Measurements from ENCODE around the gene HIVEP3. TPM values are rescaled to one million over a fixed set of nuclear protein-coding genes. Genes with fewer than 3 reads are reported as not detected.

The HIVEP3 gene
- total RNA-seq, 4 donors from 2014 or later, result 4.6 to 8.3 (median 6.5) TPM

DNA sequence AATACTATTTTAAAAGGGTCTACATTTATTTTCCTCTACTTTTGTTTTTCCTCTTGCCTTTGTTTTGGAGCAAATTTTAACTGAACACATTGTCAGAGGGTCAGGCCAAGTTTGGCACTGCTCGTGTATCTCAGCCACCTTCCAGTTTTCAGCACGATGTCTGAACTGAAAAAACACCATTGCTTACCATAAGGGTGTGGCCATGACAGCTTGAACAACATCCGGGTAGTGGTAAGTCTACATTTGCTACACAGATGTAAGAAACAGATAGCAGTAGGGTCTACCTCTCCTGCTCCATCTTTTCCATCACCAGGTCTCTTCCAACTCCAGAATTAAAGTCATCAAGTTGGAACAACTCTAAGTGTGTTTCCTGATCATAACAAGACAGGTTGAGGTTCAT lies 4.2 kb downstream of the HIVEP3 start:
- Histone ChIP-seq H3K36me3 (no peaks in the 10 kb centered on the region), H3K27me3 (no peaks in the 10 kb centered on the region), H3K9me3 (no peaks in the 10 kb centered on the region), H3K4me3 (no peak overlapping the region), H3K27ac (no peak overlapping the region), H3K4me1 (peaks cover 0 to 25% (median 5%) of the 10 kb centered on the region in 4 donors)
- TF ChIP-seq, protein P1, sequence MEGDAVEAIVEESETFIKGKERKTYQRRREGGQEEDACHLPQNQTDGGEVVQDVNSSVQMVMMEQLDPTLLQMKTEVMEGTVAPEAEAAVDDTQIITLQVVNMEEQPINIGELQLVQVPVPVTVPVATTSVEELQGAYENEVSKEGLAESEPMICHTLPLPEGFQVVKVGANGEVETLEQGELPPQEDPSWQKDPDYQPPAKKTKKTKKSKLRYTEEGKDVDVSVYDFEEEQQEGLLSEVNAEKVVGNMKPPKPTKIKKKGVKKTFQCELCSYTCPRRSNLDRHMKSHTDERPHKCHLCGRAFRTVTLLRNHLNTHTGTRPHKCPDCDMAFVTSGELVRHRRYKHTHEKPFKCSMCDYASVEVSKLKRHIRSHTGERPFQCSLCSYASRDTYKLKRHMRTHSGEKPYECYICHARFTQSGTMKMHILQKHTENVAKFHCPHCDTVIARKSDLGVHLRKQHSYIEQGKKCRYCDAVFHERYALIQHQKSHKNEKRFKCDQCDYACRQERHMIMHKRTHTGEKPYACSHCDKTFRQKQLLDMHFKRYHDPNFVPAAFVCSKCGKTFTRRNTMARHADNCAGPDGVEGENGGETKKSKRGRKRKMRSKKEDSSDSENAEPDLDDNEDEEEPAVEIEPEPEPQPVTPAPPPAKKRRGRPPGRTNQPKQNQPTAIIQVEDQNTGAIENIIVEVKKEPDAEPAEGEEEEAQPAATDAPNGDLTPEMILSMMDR (IDR thresholded peaks at IDR 0.05), result no peak
- no peak for TF ChIP-seq POLR2A (IDR thresholded peaks at IDR 0.05)
- DNase-seq, result no peak

DNA sequence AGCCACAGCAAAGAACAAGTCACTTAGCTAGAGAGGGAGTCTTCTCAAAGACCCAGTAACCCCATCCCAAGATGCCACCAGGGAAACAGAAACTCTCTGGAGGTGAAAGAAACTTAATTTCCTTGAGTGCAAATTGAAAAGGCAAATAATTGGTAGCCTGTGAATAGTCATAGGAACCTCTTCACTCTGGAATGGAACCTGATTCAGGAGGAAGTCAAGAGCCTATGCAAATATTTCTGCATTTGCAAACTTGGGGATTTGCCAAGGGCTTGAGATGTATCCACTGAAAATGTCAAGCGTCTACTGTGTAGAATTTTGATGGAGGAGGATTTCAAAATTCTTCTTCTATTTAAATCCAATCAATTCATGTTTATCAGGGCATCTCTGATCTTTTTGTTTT lies 5.7 kb downstream of the HIVEP3 start:
- Histone ChIP-seq H3K27me3 (no peaks in the 10 kb centered on the region), H3K9me3 (no peaks in the 10 kb centered on the region), H3K4me1 (peaks cover 0 to 14% (median 5%) of the 10 kb centered on the region in 4 donors), H3K27ac (no peak overlapping the region), H3K4me3 (no peak overlapping the region), H3K36me3 (no peaks in the 10 kb centered on the region)
- no peak for DNase-seq
- no peak for TF ChIP-seq POLR2A (IDR thresholded peaks at IDR 0.05)
- TF ChIP-seq, protein P1 (IDR thresholded peaks at IDR 0.05), result no peak

DNA sequence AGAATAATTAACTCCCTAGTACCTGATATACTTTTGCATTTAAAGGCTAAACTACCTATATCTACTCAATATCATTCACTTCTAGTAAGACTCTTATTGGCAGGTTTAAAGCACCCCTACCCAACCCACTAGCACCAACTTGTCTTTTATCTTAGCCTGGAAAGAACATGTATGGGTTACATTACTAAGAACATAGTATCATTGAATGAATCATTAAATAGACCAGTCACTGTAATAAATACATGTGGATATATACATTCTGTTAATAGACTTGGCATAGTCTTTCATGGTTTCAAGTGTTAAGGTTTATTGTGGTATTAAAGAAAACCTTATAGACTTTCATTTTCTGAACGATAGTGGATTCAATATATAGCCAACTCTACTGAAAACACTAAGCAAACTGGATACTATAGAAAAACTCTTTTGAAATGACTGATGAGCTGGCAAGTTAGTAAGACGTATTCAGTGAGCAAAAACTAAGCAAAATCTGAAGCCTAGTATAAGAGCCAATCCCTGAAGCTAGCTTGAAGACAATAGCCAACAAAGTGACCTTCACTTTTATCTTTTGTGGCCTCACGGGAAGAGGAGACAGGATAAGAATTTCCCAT lies 10.3 kb downstream of the HIVEP3 start:
- no peaks in the 10 kb centered on the region for H3K4me1 ChIP-seq
- TF ChIP-seq, protein P1 (IDR thresholded peaks at IDR 0.05), result no peak
- no peak for TF ChIP-seq POLR2A (IDR thresholded peaks at IDR 0.05)
- H3K4me3 ChIP-seq, result no peak overlapping the region
- H3K27me3 ChIP-seq, result no peaks in the 10 kb centered on the region
- DNase-seq, result no peak
- H3K36me3 ChIP-seq, result no peaks in the 10 kb centered on the region
- no peak overlapping the region for H3K27ac ChIP-seq
- H3K9me3 ChIP-seq, result no peaks in the 10 kb centered on the region

DNA sequence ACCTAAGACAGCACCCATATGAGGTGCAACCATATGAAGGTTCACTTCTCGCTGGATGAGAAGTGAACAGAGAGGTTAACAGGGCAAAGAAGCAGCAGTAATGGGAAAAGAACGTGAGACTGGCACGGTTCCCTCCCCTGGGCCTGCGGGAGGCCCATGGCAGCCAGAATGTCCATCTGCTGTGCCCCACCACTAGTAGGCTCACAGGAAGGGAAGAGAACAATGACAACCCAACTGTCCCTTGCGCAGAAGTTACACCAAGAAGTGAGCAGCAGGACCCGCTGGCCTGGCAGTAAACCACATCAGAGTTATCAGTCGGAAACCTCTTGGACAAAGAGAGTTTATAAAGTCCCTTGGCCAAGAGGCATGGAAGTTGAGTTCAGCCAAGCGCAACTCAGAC lies 11.3 kb downstream of the HIVEP3 start:
- Histone ChIP-seq H3K27me3 (no peaks in the 10 kb centered on the region), H3K27ac (no peak overlapping the region), H3K36me3 (no peaks in the 10 kb centered on the region), H3K4me1 (no peaks in the 10 kb centered on the region), H3K4me3 (no peak overlapping the region), H3K9me3 (no peaks in the 10 kb centered on the region)
- TF ChIP-seq, protein P1 (IDR thresholded peaks at IDR 0.05), result no peak
- TF ChIP-seq POLR2A (IDR thresholded peaks at IDR 0.05), result no peak
- DNase-seq, result no peak

DNA sequence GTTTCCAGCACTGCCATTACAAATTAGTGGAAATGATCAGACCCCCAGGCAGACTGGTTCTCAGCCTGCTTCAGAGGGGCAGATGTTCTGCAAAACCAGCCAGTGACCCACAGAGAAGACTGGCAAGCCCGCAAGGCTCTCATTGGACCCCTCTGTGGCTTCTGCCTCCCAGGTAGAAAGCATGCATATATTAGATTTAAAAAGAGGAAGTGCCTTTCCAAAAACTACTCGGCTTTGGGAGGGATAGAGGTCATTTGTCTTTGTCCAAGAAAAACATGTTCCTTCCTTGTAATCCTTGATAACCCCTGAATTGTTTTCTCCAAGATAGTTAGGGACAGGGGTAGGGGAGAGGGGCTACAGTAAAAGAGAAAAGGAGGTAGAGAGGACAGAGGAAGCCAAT lies 11.8 kb downstream of the HIVEP3 start:
- H3K36me3 ChIP-seq, result no peaks in the 10 kb centered on the region
- H3K27me3 ChIP-seq, result no peaks in the 10 kb centered on the region
- no peaks in the 10 kb centered on the region for H3K9me3 ChIP-seq
- no peak overlapping the region for H3K4me3 ChIP-seq
- no peaks in the 10 kb centered on the region for H3K4me1 ChIP-seq
- TF ChIP-seq POLR2A (IDR thresholded peaks at IDR 0.05), result no peak
- TF ChIP-seq, protein P1 (IDR thresholded peaks at IDR 0.05), result no peak
- no peak overlapping the region for H3K27ac ChIP-seq
- DNase-seq, result no peak
